Endothelial cell of umbilical vein (primary cell): ENCODE results near the gene ST6GALNAC6. TPM values are rescaled to one million over a fixed set of nuclear protein-coding genes. Genes with fewer than 3 reads are reported as not detected.

Experiments
- BruUV-seq: library from RNA; stranded (reverse); fragments of 400-500 nt; replicated peaks from 2 replicates; lab custom pipeline; 2021; lab: Mats Ljungman, UMichigan
- CTCF ChIA-PET: fragments of 300-600, 350-600 bp; sonication (Branson Sonifier 250); formaldehyde crosslinking; loops from one replicate; lab custom pipeline; 2021; ENCODE audit warnings: antibody characterized with exemption, inconsistent platforms; lab: Charles Lee
- POLR2A ChIA-PET: fragments of 300-600, 350-600 bp; sonication (Branson Sonifier 250); formaldehyde crosslinking; loops from one replicate; lab custom pipeline; 2021; ENCODE audit warnings: antibody characterized with exemption, inconsistent platforms; lab: Charles Lee
- DNase-seq: peaks from one replicate; pipeline ENCODE4 v3.0.0-alpha.2; 2011; ENCODE audit warnings: low read depth, low spot score
- FAIRE-seq: peaks from 2 replicates; lab custom pipeline; 2011; peaks lifted over from hg19 to GRCh38; lab: Jason Lieb, UNC
- H2AFZ ChIP-seq: 2 replicates; pipeline ENCODE4 v1.6.0; 2012; ENCODE audit warnings: low read depth, low read length, control low read depth, inconsistent platforms
- H3K27ac ChIP-seq: 2 replicates; pipeline ENCODE4 v1.5.1; 2011; ENCODE audit warnings: low read depth, mild to moderate bottlenecking, control low read depth, low read length, moderate library complexity; ENCODE audit not compliant: insufficient read depth
- H3K27me3 ChIP-seq, 2 experiments: 2 replicates each; pipeline versions ENCODE4 v1.6.0 to v1.6.1; 2011; ENCODE audit warnings: low read length in 2 of 2, mixed read lengths in 1 of 2; ENCODE audit not compliant: control insufficient read depth in 2 of 2, insufficient read depth in 2 of 2
- H3K36me3 ChIP-seq, 2 experiments: 2 replicates in 1 of 2; 3 replicates in 1 of 2; pipeline ENCODE4 v1.5.1; 2011; ENCODE audit warnings: low read length in 2 of 2, mild to moderate bottlenecking in 1 of 2, moderate library complexity in 1 of 2; ENCODE audit not compliant: control insufficient read depth in 2 of 2, insufficient read depth in 2 of 2; ENCODE audit errors: extremely low read depth in 1 of 2
- H3K4me1 ChIP-seq: 3 replicates; pipeline ENCODE4 v1.5.1; 2011; ENCODE audit warnings: mild to moderate bottlenecking, low read length; ENCODE audit not compliant: control insufficient read depth, insufficient read depth; ENCODE audit errors: extremely low read depth
- H3K4me2 ChIP-seq: 2 replicates; pipeline ENCODE4 v1.6.1; 2011; ENCODE audit warnings: low read length, control low read depth, mixed read lengths; ENCODE audit not compliant: insufficient read depth
- H3K4me3 ChIP-seq, 3 experiments: fragments of 200-600 bp in 1 of 3; sonication (generic), shearing (Covaris generic) in 1 of 3; replicated peaks in 1 of 3; 2 replicates each; pipeline ENCODE4 v1.5.1; 2011 to 2016; ENCODE audit warnings: control low read depth in 3 of 3, low read length in 3 of 3, mild to moderate bottlenecking in 2 of 3, inconsistent platforms in 1 of 3, low read depth in 1 of 3, moderate library complexity in 1 of 3; ENCODE audit not compliant: insufficient read depth in 1 of 3
- H3K79me2 ChIP-seq: 2 replicates; pipeline ENCODE4 v1.6.0; 2012; ENCODE audit warnings: low read length, inconsistent platforms; ENCODE audit not compliant: control insufficient read depth, insufficient read depth
- H3K9ac ChIP-seq: replicated peaks from 2 replicates; pipeline ENCODE3; 2011; ENCODE audit warnings: low read length, control low read depth; ENCODE audit not compliant: insufficient read depth; ENCODE audit errors: extremely low read depth
- H3K9me1 ChIP-seq: replicated peaks from 3 replicates; pipeline ENCODE4 v1.6.0; 2011; ENCODE audit warnings: mild to moderate bottlenecking, low read length; ENCODE audit not compliant: control insufficient read depth, insufficient read depth; ENCODE audit errors: extremely low read depth
- H3K9me3 ChIP-seq: replicated peaks from 2 replicates; pipeline ENCODE4 v1.5.1; 2012; ENCODE audit warnings: low read length, inconsistent platforms; ENCODE audit not compliant: control insufficient read depth, insufficient read depth
- H4K20me1 ChIP-seq: replicated peaks from 2 replicates; pipeline ENCODE3; 2011; ENCODE audit warnings: mild to moderate bottlenecking, low read length; ENCODE audit not compliant: control insufficient read depth, insufficient read depth; ENCODE audit errors: extremely low read depth
- EZH2 ChIP-seq: IDR thresholded peaks from 2 replicates; pipeline ENCODE4 v1.6.1; 2012; ENCODE audit warnings: borderline replicate concordance, low read depth, mild to moderate bottlenecking, moderate library complexity, low read length, inconsistent platforms; ENCODE audit not compliant: severe bottlenecking
- GATA2 ChIP-seq: IDR thresholded peaks from 2 replicates; pipeline ENCODE4 v1.7.0; 2011; ENCODE audit warnings: low read depth, mild to moderate bottlenecking, moderate library complexity, mixed read lengths, low read length; ENCODE audit not compliant: insufficient read length, insufficient read depth
- MYC ChIP-seq: IDR thresholded peaks from one replicate; pipeline ENCODE4 v1.6.1; 2011; ENCODE audit warnings: mild to moderate bottlenecking, low read depth, low read length
- POLR2A ChIP-seq: IDR thresholded peaks from 2 replicates; pipeline ENCODE4 v1.6.1; 2012; ENCODE audit warnings: low read depth, mild to moderate bottlenecking, control low read depth, low read length
- POLR2AphosphoS5 ChIP-seq: IDR thresholded peaks from 2 replicates; pipeline ENCODE4 v1.6.1; 2012; ENCODE audit warnings: low read depth, mild to moderate bottlenecking, control low read depth, low read length, moderate library complexity; ENCODE audit not compliant: insufficient read depth
- dilution Hi-C: fragments of 300-500 bp; cut with MboI; formaldehyde crosslinking; loops from one replicate; pipeline ENCODE4 v1.15.0; 2019; ENCODE audit warnings: low sequenced_read_pairs; ENCODE audit not compliant: extremely low pct_ligation_motif_present
- intact Hi-C: fragments of 100-400 bp; cut with micrococcal nuclease; formaldehyde crosslinking; loops from one replicate; pipeline ENCODE4 v1.10.0; 2022
- polyA plus RNA-seq, 4 experiments: library from polyadenylated mRNA; depleted of rRNA in 3 of 4; stranded (reverse) in 3 of 4; unstranded in 1 of 4; fragments of >200 nt; gene quantifications; 2 replicates each; pipeline versions ENCODE4 v1.2.1 to v1.2.3, GENCODE V29; 2011 to 2012; ENCODE audit warnings: missing spikeins in 1 of 4
- total RNA-seq: library from RNA; stranded (reverse); gene quantifications from 2 replicates; pipeline ENCODE4 v1.2.3, GENCODE V29; 2021
- TF ChIP-seq, protein P1 (sequence below), 2 donors: IDR thresholded peaks; 1 replicate in 1 of 2; 2 replicates in 1 of 2; pipeline ENCODE4 v1.5.1; 2011; ENCODE audit warnings: low read length in 2 of 2, mild to moderate bottlenecking in 2 of 2, moderate library complexity in 2 of 2, control low read depth in 1 of 2, inconsistent platforms in 1 of 2, low read depth in 1 of 2; ENCODE audit not compliant: insufficient read depth in 1 of 2; ENCODE audit errors: extremely low read depth in 1 of 2

The ST6GALNAC6 gene
- total and polyA plus RNA-seq, 2 donors (not counting 3 experiments of a cell fraction or from before 2014, with no cell fraction given), result 43.0 to 78.9 TPM

GRCh38 chr9:127847178-127847510 lies 52.3 kb downstream of the ST6GALNAC6 start:
- Histone ChIP-seq H3K36me3 (peaks cover 19 to 29% of the 10 kb centered on the region in 2 experiments), H3K27ac (peak overlapping the region; percentile 97), H4K20me1 (no peaks in the 10 kb centered on the region), H3K4me3 (peak overlapping the region in 1 of 3 experiments; percentile 41), H3K4me1 (peaks cover 76% of the 10 kb centered on the region), H3K9me1 (no peaks in the 10 kb centered on the region), H3K79me2 (peaks cover 92% of the 10 kb centered on the region), H3K27me3 (no peaks in the 10 kb centered on the region), H3K9ac (peak overlapping the region; percentile 83), H3K9me3 (no peaks in the 10 kb centered on the region), H3K4me2 (peak overlapping the region; percentile 76), H2AFZ (no peak overlapping the region)
- intact Hi-C loops (no loop called here), dilution Hi-C loops (no loop called here)
- BruUV-seq, result TSS peak; percentile 20
- no peak for TF ChIP-seq POLR2A
- TF ChIP-seq, protein P1, sequence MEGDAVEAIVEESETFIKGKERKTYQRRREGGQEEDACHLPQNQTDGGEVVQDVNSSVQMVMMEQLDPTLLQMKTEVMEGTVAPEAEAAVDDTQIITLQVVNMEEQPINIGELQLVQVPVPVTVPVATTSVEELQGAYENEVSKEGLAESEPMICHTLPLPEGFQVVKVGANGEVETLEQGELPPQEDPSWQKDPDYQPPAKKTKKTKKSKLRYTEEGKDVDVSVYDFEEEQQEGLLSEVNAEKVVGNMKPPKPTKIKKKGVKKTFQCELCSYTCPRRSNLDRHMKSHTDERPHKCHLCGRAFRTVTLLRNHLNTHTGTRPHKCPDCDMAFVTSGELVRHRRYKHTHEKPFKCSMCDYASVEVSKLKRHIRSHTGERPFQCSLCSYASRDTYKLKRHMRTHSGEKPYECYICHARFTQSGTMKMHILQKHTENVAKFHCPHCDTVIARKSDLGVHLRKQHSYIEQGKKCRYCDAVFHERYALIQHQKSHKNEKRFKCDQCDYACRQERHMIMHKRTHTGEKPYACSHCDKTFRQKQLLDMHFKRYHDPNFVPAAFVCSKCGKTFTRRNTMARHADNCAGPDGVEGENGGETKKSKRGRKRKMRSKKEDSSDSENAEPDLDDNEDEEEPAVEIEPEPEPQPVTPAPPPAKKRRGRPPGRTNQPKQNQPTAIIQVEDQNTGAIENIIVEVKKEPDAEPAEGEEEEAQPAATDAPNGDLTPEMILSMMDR (IDR thresholded peaks at IDR 0.05; ENCODE audit: extremely low read depth in 1 of 2, insufficient read depth in 1 of 2, low read depth in 1 of 2, low read length in 2 of 2), result no peak
- no peak for TF ChIP-seq EZH2
- peak; percentile 50 for TF ChIP-seq POLR2AphosphoS5
- TF ChIP-seq GATA2, result no peak
- TF ChIP-seq MYC, result no peak
- peak; percentile 98 for FAIRE-seq
- DNase-seq, result no peak
- CTCF ChIA-PET, result interaction anchor here (1.0 to 2.1 kb wide), 6 partner anchors 9 to 23 kb away, joined by 3 to 24 read pairs (median 6); no protein-coding TSS in a partner anchor
- POLR2A ChIA-PET, result interaction anchor here (0.6 to 1.2 kb wide), 3 partner anchors 9 to 38 kb away, joined by 4 to 8 read pairs (median 4); no protein-coding TSS in a partner anchor
